ENCODE results near the gene GAS2L1.

DNA sequence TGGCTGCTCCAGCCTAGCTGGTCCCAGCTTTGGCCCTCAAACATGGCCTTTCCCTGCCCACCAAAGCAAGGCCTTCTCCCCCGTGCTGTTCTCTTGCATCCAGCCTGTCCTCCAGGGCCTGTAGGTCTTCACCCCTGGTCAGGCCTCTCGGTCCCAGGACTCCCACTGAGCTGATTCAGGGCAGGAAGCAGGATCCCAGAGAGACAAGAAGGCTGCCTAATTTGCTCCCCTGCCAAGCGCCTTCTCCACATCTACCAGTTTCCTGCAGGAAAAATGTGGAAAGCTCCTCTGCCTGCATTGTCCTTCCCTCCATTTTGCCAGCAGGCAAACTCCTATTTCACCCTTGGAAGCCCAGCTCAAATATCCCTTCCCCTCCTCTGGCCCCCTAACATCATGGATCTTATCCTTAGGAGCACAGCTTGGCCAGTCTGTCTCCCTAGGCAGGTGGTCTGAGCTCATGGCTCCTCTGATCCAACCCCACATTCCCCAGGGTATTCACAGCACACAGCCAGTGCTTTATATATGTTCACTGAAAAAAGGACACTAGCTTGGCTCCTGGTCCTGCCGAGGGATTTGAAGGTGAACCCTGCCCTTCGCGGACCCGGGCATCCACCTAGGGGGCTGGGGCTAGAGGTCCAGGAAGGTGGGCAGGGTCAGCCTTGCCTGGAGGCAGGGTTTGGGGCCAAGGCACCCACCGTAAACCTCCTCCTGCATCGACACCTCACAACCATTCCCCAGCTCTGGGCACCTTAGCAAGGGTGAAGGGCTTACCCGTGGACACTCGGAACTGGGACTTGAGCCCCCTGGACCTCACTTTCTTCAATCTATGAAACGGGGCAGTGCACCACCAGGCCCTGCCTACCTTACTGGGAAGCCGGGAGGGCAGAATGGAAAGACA, 39.6 kb upstream of the GAS2L1 start:
- TF ChIP-seq, protein P1, sequence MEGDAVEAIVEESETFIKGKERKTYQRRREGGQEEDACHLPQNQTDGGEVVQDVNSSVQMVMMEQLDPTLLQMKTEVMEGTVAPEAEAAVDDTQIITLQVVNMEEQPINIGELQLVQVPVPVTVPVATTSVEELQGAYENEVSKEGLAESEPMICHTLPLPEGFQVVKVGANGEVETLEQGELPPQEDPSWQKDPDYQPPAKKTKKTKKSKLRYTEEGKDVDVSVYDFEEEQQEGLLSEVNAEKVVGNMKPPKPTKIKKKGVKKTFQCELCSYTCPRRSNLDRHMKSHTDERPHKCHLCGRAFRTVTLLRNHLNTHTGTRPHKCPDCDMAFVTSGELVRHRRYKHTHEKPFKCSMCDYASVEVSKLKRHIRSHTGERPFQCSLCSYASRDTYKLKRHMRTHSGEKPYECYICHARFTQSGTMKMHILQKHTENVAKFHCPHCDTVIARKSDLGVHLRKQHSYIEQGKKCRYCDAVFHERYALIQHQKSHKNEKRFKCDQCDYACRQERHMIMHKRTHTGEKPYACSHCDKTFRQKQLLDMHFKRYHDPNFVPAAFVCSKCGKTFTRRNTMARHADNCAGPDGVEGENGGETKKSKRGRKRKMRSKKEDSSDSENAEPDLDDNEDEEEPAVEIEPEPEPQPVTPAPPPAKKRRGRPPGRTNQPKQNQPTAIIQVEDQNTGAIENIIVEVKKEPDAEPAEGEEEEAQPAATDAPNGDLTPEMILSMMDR (IDR thresholded peaks at IDR 0.05) = no peak
- TF ChIP-seq EZH2 (IDR thresholded peaks at IDR 0.05; ENCODE audit: borderline replicate concordance, insufficient read depth, low read depth, low read length, poor library complexity, severe bottlenecking) = no peak

Measured in B cell (primary cell).